ENCODE data around the gene RAD51B. TPM values are rescaled to one million over a fixed set of nuclear protein-coding genes. Genes with fewer than 3 reads are reported as not detected.

Gene RAD51B
- total RNA-seq, 4 donors from 2014 or later = 5.0 to 31.8 (median 20.6) TPM

- H3K36me3 ChIP-seq = no peaks in the 10 kb centered on the region
- H3K27ac ChIP-seq = no peak overlapping the region
- no peaks in the 10 kb centered on the region for H3K27me3 ChIP-seq
- H3K4me3 ChIP-seq = no peak overlapping the region
- in situ Hi-C loops (cut with MboI; ENCODE audit: low pct_ligation_motif_present in 1 of 4, low pct_unique_long_range_greater_than_20kb in 1 of 4, low sequenced_read_pairs in 3 of 4) = no loop called here
- intact Hi-C loops (cut with DNase I; ENCODE audit: low total_unique reads) = no loop called here
- TF ChIP-seq POLR2AphosphoS5 (IDR thresholded peaks at IDR 0.05) (no peak), CTCF (IDR thresholded peaks at IDR 0.05) (no peak), POLR2A (IDR thresholded peaks at IDR 0.05) (no peak), EP300 (IDR thresholded peaks at IDR 0.05; ENCODE audit: low read depth) (no peak)
- WGBS, 2 donors (ENCODE audit: low coverage in 1 of 2) = 86% methylated on average over 9 of the region's 9 CpGs; no CpG with 5 or more reads in 1 of the 2 donors
- DNase-seq = no peak
- H3K9me3 ChIP-seq = no peaks in the 10 kb centered on the region
- H3K4me1 ChIP-seq = peaks cover 9 to 13% (median 11%) of the 10 kb centered on the region in 4 donors
Observed at GRCh38 chr14:68501614-68502052, 682.1 kb downstream of the RAD51B start.

- 88 to 100% methylated on average over 1 to 8 of the region's 8 CpGs for WGBS, 2 donors (ENCODE audit: low coverage in 1 of 2)
- H3K27me3 ChIP-seq = no peaks in the 10 kb centered on the region
- in situ Hi-C loops (cut with MboI; ENCODE audit: low pct_ligation_motif_present in 1 of 4, low pct_unique_long_range_greater_than_20kb in 1 of 4, low sequenced_read_pairs in 3 of 4) = no loop called here
- H3K9me3 ChIP-seq = no peaks in the 10 kb centered on the region
- no peaks in the 10 kb centered on the region for H3K36me3 ChIP-seq
- no peak overlapping the region for H3K4me3 ChIP-seq
- H3K4me1 ChIP-seq = peaks cover 14 to 19% (median 17%) of the 10 kb centered on the region in 4 donors
- TF ChIP-seq EP300 (IDR thresholded peaks at IDR 0.05; ENCODE audit: low read depth) (no peak), CTCF (IDR thresholded peaks at IDR 0.05) (no peak), POLR2A (IDR thresholded peaks at IDR 0.05) (no peak), POLR2AphosphoS5 (IDR thresholded peaks at IDR 0.05) (no peak)
- intact Hi-C loops (cut with DNase I; ENCODE audit: low total_unique reads) = no loop called here
- H3K27ac ChIP-seq = no peak overlapping the region
- no peak for DNase-seq
Observed at GRCh38 chr14:68502230-68502629, 682.7 kb downstream of the RAD51B start.

GRCh38 chr14:68503186-68503825 lies 683.7 kb downstream of the RAD51B start:
- no peak overlapping the region for H3K27ac ChIP-seq
- in situ Hi-C loops (cut with MboI; ENCODE audit: low pct_ligation_motif_present in 1 of 4, low pct_unique_long_range_greater_than_20kb in 1 of 4, low sequenced_read_pairs in 3 of 4) = no loop called here
- H3K27me3 ChIP-seq = no peaks in the 10 kb centered on the region
- no peak for DNase-seq
- H3K9me3 ChIP-seq = no peaks in the 10 kb centered on the region
- H3K36me3 ChIP-seq = no peaks in the 10 kb centered on the region
- no peak overlapping the region for H3K4me3 ChIP-seq
- TF ChIP-seq EP300 (IDR thresholded peaks at IDR 0.05; ENCODE audit: low read depth) = no peak
- TF ChIP-seq CTCF (IDR thresholded peaks at IDR 0.05) = no peak
- TF ChIP-seq POLR2AphosphoS5 (IDR thresholded peaks at IDR 0.05) = no peak
- TF ChIP-seq POLR2A (IDR thresholded peaks at IDR 0.05) = no peak
- intact Hi-C loops (cut with DNase I; ENCODE audit: low total_unique reads) = no loop called here
- H3K4me1 ChIP-seq = peaks cover 17 to 29% (median 23%) of the 10 kb centered on the region in 4 donors
- 92 to 94% methylated on average over 2 to 7 of the region's 7 CpGs for WGBS, 2 donors (ENCODE audit: low coverage in 1 of 2)

GRCh38 chr14:68504861-68505260 lies 685.3 kb downstream of the RAD51B start:
- Histone ChIP-seq H3K4me1 (peaks cover 21 to 40% (median 26%) of the 10 kb centered on the region in 4 donors), H3K27me3 (no peaks in the 10 kb centered on the region), H3K27ac (no peak overlapping the region), H3K36me3 (no peaks in the 10 kb centered on the region), H3K9me3 (no peaks in the 10 kb centered on the region), H3K4me3 (no peak overlapping the region)
- intact Hi-C loops (cut with DNase I; ENCODE audit: low total_unique reads) (no loop called here), in situ Hi-C loops (cut with MboI; ENCODE audit: low pct_ligation_motif_present in 1 of 4, low pct_unique_long_range_greater_than_20kb in 1 of 4, low sequenced_read_pairs in 3 of 4) (no loop called here)
- TF ChIP-seq POLR2AphosphoS5 (IDR thresholded peaks at IDR 0.05) (no peak), POLR2A (IDR thresholded peaks at IDR 0.05) (no peak), EP300 (IDR thresholded peaks at IDR 0.05; ENCODE audit: low read depth) (no peak), CTCF (IDR thresholded peaks at IDR 0.05) (no peak)
- no peak for DNase-seq
- 92 to 100% methylated on average over 4 to 8 of the region's 8 CpGs for WGBS, 2 donors (ENCODE audit: low coverage in 1 of 2)
